Testis (tissue), 2 donors: ENCODE measurements around the gene GCNT1.

Experiments
- CTCF ChIP-seq, 3 experiments: fragments of 450-650 bp in 2 of 3; fragments of 200-600 bp in 1 of 3; sonication (generic) in 1 of 3; IDR thresholded peaks; one replicate each; pipeline ENCODE4 v1.5.1; 2016 to 2019; ENCODE audit warnings: antibody characterized with exemption in 3 of 3, mild to moderate bottlenecking in 2 of 3, moderate library complexity in 1 of 3
- POLR2A ChIP-seq: fragments of 450-650 bp; IDR thresholded peaks from one replicate; pipeline ENCODE4 v1.6.1; 2017; ENCODE audit warnings: antibody characterized with exemption, mild to moderate bottlenecking, moderate library complexity

DNA sequence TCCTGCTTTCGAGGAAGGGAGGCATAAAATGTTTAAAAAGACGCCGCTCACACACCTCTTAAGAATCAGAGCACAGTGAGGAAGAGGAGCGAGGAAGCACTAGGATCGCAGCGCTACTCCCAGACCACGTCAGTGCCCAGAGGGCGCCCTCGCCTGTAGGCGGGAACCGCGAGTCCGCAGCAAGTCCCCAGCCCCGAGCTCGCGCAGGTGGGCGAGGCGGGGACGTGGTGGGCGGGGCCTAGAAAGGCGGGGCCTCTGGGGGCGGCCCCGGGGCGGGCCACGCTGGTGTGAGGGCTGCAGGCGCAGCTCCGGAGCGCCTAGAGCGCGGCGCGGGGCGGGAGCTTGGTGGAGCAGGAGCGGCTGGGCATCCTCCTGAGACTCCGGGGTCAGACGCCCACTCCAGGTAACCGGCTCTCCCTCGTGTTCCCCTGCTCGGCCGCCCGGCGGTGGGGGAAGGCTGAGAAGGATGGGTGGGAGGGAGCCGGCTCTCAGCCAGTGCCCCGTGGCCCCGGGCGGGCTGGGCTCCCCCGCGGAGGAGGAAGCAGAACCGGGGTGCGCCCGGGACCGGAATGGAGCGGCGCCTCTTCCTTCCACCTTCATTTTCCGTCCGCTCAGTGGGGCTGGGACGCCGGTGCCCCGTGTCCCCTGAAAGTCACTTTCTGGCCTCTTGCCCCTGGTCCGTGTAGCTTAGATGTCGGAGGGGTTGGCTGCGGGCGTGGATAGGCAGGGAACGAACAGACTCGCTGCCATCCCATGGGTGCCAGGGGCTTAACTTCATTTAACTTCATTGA is at the start of gene GCNT1:
- TF ChIP-seq CTCF (IDR thresholded peaks at IDR 0.05), result peak in 1 of 3 experiments; percentile 12
- TF ChIP-seq POLR2A, result no peak
